ENCODE data around the gene GOLGA6D. TPM values are rescaled to one million over a fixed set of nuclear protein-coding genes. Genes with fewer than 3 reads are reported as not detected.
"Not testable (repeated sequence)": the region's sequence is repeated elsewhere in the genome, so short reads cannot be mapped to it uniquely, and the experiment has no call there.

The GOLGA6D gene
- total RNA-seq, 1 donor, result not detected

DNA sequence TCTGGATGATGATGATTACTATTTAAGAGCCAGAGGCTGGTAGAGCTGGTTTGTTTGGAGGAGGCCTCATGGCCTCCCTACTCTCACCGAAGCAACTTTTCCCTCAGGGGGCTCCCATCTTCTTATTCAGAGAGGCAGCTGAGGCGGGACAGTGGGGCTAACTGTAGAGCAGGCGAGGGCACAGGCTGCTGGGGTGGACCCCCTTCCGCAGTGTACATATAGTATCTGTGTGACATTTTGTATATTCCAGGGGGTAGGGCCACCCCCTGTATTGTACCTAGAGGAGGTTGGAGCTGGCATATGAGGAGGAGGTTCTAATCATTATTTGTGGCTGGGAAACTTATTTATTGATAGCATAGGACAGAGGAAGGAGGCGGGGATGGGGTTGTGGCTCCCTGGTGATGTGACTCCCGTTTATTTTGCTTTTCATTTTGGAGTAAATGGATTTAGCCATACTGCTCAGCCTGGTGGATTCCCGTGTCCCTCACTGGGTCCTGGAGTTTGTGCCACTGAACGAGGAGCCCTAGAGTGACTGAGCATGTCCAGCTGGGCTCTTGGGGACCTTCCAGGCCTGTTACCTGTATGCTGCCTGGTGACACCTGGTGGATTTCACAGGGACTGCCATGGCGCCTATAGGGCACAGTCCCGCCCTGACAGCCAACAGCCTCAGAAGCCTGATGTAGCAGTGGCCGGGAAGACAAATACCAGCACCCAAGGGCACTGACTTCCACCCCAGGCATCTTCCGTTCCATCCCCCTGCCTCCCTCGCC, 16.1 kb downstream of the GOLGA6D start:
- H3K4me3 ChIP-seq (ENCODE audit: low read depth, low read length); DNase-seq (ENCODE audit: low read depth): not testable (repeated sequence)

DNA sequence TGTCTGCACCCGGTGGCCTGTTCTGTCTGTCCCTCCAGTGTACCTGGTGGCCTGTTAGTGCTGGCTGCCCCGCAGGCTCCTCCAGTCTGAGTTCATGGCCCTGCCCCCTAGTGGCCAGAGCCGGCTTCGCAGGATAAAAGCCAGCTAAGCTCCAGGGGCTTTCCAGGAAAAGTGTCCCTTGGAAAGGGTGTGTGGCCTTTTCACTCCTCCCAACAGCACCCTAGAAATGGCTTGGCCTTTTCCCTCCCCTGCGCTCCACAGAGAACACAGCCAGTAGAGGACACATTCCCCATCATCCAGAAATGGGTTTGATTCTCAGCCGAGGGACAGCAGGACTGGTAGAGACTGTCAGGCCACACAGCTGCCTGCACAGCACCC, 16.7 kb downstream of the GOLGA6D start:
- not testable (repeated sequence) for H3K4me3 ChIP-seq (ENCODE audit: low read depth, low read length); DNase-seq (ENCODE audit: low read depth)

DNA sequence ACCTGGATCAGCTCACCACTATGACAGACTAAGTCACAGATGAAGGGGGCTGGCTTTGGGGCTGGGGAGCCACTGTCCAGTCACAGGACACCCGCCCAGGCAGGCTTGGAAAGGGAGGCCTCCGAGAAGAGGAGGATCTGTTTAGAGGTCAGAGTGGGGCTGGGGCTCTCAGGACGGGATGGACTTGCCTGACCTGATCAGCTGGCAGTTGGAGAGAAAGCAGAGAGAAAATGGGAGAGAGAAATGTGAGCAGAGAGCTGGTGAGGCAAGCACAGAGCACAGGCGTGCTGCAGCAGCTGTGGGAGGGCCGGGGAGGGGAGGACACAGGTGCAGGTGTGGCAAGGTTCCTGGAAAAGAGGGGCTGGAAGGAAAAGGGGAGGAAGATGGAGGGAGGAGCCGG, 17.4 kb downstream of the GOLGA6D start:
- not testable (repeated sequence) for DNase-seq (ENCODE audit: low read depth); H3K4me3 ChIP-seq (ENCODE audit: low read depth, low read length)

DNA sequence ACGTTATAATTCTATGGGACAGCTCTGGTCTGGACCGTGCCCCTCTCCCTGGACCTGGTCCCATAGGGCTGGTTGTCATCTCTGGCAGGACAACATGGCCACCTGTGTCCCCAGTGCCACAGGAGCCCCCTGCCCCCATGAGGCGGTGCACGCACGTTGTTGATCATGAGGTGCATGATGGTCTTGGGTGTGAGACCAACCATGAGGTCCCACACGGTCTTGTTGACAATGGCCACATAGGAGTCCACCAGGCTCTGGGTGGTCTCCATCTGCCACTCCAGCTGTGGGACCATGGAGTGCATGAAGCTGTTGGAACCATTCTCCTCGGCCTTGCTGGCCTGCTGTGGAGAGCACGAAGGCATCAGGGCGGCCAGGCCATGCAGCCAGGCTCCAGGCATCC, 19.7 kb downstream of the GOLGA6D start:
- no peak overlapping the region for H3K4me3 ChIP-seq (ENCODE audit: low read depth, low read length)
- TF ChIP-seq, protein P1, sequence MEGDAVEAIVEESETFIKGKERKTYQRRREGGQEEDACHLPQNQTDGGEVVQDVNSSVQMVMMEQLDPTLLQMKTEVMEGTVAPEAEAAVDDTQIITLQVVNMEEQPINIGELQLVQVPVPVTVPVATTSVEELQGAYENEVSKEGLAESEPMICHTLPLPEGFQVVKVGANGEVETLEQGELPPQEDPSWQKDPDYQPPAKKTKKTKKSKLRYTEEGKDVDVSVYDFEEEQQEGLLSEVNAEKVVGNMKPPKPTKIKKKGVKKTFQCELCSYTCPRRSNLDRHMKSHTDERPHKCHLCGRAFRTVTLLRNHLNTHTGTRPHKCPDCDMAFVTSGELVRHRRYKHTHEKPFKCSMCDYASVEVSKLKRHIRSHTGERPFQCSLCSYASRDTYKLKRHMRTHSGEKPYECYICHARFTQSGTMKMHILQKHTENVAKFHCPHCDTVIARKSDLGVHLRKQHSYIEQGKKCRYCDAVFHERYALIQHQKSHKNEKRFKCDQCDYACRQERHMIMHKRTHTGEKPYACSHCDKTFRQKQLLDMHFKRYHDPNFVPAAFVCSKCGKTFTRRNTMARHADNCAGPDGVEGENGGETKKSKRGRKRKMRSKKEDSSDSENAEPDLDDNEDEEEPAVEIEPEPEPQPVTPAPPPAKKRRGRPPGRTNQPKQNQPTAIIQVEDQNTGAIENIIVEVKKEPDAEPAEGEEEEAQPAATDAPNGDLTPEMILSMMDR (IDR thresholded peaks at IDR 0.05; ENCODE audit: insufficient read depth, low read length), result no peak
- DNase-seq (ENCODE audit: low read depth), result no peak

DNA sequence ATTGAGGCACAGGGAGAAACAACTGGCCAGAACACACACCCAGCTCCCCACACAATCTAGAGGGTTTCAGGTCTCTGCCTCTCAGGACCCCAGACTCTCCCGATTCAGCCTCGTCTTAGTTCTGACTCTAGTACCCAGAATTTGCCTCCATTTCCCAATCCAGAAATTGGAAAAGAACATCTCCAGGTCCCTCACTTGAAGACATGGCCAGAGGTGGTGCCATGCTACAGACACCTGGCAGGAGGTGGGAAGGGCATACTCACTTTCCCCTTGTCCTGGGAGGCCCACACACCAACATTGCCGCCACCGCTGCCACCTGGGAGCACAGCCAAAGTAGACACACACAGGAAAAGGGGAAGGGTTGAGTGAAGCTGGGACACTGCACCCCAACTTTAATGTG, 20.1 kb downstream of the GOLGA6D start:
- not testable (repeated sequence) for DNase-seq (ENCODE audit: low read depth); H3K4me3 ChIP-seq (ENCODE audit: low read depth, low read length)

DNA sequence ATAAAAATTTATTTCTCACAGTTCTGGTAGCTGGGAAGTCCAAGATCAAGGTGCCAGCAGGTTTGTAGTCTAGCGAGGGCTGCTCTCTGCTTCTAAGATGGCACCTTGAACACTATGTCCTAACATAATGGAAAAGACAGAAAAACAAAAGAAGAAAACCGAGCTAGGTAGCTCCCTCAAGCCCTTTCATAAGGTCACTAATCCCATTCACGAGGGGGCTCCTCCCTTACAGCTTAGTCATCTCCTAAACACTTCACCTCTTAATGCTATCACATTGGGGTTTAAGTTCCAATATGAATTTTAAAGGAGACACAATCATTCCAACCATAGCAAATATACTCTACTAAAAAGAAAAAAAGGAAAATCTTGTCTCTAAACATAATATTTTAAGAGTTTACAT, 23.6 kb downstream of the GOLGA6D start:
- no peak for DNase-seq (ENCODE audit: low read depth)
- TF ChIP-seq, protein P1 (IDR thresholded peaks at IDR 0.05; ENCODE audit: insufficient read depth, low read length), result no peak
- no peak overlapping the region for H3K4me3 ChIP-seq (ENCODE audit: low read depth, low read length)

DNA sequence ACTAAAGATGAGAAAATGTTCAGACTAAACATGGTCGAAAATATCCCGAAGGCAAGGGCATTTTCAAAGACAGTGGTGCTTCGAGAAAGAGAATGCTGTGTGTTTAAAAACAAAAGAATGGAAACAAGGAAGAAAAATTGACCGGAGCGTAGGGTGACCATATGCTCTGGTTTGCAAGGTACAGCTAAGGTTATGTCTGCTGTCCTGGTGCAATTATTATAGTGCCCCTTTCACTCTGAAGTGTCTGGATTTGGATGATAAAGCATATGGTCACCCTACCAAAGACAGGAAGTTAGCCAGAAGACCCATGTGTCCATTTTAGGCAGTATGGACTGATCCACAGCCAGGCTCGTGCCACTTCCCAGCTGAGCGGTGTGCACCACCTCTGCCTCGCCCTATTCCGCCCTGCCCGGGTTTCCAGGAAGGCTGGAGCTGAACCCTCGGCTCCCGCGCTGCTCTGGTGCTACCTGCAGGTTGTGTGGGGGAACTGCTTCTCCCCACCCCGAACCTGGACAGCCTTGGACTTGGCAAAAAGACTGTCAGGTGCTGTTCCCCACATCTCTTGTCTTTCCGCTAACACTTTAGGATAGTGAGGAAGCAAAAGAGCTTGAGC, 25.2 kb downstream of the GOLGA6D start:
- H3K4me3 ChIP-seq (ENCODE audit: low read depth, low read length), result no peak overlapping the region
- peak; percentile 6 for DNase-seq (ENCODE audit: low read depth)
- TF ChIP-seq, protein P1 (IDR thresholded peaks at IDR 0.05; ENCODE audit: insufficient read depth, low read length), result peak; percentile 49

DNA sequence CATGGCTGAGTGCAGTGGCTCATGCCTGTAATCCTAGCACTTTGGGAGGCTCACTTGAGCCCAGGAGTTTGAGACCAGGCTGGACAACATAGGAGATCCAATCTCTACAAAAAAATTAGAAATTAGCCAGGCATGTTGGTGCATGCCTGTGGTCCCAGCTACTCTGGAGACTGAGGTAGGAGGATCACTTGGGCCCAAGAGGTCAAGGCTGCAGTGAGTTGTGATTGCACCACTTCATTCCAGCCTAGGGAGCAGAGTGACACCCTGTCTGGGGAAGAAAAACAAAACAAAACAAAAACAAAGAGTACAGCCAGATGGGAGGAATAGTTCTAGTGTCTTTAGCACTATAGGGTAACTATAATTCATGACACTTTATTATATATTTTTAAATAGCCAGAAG, 27.1 kb downstream of the GOLGA6D start:
- DNase-seq (ENCODE audit: low read depth), result peak; percentile 5
- H3K4me3 ChIP-seq (ENCODE audit: low read depth, low read length), result no peak overlapping the region
- TF ChIP-seq, protein P1 (IDR thresholded peaks at IDR 0.05; ENCODE audit: insufficient read depth, low read length), result no peak

DNA sequence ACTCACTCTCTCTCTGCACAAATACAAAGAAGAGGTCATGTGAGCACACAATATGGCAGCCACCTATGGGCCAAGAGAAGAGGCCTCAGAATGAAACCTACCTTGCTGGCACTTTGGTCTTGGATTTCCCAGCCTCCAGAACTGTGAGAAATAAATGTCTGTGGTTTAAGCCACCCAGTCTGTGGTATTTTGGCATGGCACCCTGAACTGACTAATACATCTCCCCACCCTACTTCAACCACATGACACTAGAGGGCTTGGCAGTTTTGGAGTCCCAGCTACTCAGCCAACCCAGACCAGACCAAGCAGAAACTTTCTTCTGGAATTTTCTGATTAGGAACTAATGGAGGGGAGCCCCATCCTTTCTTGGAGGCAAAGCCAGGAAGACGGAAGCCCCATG, 29.9 kb downstream of the GOLGA6D start:
- not testable (repeated sequence) for H3K4me3 ChIP-seq (ENCODE audit: low read depth, low read length)
- peak; percentile 73 for DNase-seq (ENCODE audit: low read depth)
